ENCODE results near the gene SFTA2.

SFTA2 gene

DNA sequence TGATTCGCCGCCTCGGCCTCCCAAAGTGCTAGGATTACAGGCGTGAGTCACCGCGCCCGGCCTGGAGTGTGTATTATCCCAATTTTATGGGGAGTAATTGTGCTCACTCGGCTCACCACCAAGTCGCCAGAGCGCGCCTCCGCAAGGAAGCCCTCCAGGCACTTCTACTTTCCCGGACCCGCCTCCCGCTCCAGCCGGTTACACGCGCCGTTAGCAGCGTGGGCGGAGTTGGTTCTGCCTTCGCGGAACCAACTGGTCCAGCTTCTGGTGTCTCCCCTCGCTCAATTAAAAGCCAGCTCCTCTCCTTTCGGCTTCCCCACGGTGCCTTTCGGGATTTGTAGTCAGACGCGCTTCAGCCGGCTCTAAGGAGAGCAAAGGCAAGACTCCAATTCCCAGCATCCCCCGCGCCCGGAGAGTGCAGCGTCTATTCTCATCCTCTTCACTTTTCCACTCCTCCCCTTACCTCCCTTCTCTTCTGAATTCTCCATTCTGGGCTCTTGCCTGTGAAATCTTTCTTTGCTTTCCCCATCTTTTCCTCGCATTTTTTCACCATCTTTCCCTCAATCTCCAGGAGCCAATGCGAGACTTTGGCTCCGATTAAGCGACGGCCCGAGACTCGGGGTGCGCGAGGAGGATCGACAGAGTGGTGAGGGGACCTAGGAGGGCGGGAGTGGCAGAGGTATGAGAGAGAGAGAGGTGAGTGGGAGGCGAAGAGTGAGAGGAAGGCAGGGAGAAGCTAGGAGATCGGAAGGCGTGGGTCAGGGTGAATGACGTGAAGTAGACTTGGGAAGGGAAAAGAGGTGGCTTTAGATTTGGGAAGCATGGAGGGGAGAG lies 24.0 kb downstream of the SFTA2 start, which contains the start of gene GTF2H4 (continued):
- TF ChIP-seq ZNF132 (tag by site-specific recombination; IDR thresholded peaks at IDR 0.05; ENCODE audit: borderline replicate concordance) (no peak), ZNF112 (tag by site-specific recombination; IDR thresholded peaks at IDR 0.05) (no peak), ZNF138 (tag by site-specific recombination; IDR thresholded peaks at IDR 0.05; ENCODE audit: borderline replicate concordance) (no peak), HOXC10 (CRISPR knock-in tag; IDR thresholded peaks at IDR 0.05) (no peak), ZFP3 (tag by site-specific recombination; IDR thresholded peaks at IDR 0.05; ENCODE audit: low read depth) (0 out of 2 replicates have a peak, but pooled peaks have one; percentile 53), MYNN (tag by site-specific recombination; IDR thresholded peaks at IDR 0.05; ENCODE audit: borderline replicate concordance) (peak; percentile 95), ZBTB1 (tag by site-specific recombination; IDR thresholded peaks at IDR 0.05) (no peak), ZNF202 (tag by site-specific recombination; IDR thresholded peaks at IDR 0.05; ENCODE audit: borderline replicate concordance) (no peak), ZNF777 (tag by site-specific recombination; IDR thresholded peaks at IDR 0.05; ENCODE audit: borderline replicate concordance) (no peak), ZSCAN30 (tag by site-specific recombination; IDR thresholded peaks at IDR 0.05) (peak; percentile 96), ZNF37A (tag by site-specific recombination; IDR thresholded peaks at IDR 0.05) (no peak), ZNF610 (tag by site-specific recombination; IDR thresholded peaks at IDR 0.05; ENCODE audit: borderline replicate concordance) (peak; percentile 88), SP3 (tag by site-specific recombination; IDR thresholded peaks at IDR 0.05) (peak; percentile 97), ZNF785 (tag by site-specific recombination; IDR thresholded peaks at IDR 0.05) (peak; percentile 98; the same call in 1 of the 2 replicates), ZNF629 (tag by site-specific recombination; IDR thresholded peaks at IDR 0.05) (peak; percentile 88), ZIC2 (tag by site-specific recombination; IDR thresholded peaks at IDR 0.05) (peak; percentile 47), BCL11B (tag by site-specific recombination; IDR thresholded peaks at IDR 0.05; ENCODE audit: low read depth) (peak; percentile 84; the same call in 1 of the 2 replicates), ZNF626 (tag by site-specific recombination; IDR thresholded peaks at IDR 0.05) (no peak), ZNF16 (tag by site-specific recombination; IDR thresholded peaks at IDR 0.05; ENCODE audit: low read depth) (peak; percentile 93), OVOL3 (tag by site-specific recombination; IDR thresholded peaks at IDR 0.05) (peak; percentile 90)
- TF ChIP-seq, protein P1, sequence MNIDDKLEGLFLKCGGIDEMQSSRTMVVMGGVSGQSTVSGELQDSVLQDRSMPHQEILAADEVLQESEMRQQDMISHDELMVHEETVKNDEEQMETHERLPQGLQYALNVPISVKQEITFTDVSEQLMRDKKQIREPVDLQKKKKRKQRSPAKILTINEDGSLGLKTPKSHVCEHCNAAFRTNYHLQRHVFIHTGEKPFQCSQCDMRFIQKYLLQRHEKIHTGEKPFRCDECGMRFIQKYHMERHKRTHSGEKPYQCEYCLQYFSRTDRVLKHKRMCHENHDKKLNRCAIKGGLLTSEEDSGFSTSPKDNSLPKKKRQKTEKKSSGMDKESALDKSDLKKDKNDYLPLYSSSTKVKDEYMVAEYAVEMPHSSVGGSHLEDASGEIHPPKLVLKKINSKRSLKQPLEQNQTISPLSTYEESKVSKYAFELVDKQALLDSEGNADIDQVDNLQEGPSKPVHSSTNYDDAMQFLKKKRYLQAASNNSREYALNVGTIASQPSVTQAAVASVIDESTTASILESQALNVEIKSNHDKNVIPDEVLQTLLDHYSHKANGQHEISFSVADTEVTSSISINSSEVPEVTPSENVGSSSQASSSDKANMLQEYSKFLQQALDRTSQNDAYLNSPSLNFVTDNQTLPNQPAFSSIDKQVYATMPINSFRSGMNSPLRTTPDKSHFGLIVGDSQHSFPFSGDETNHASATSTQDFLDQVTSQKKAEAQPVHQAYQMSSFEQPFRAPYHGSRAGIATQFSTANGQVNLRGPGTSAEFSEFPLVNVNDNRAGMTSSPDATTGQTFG (tag by site-specific recombination; IDR thresholded peaks at IDR 0.05; ENCODE audit: borderline replicate concordance) = peak; percentile 86; the same call in 1 of the 2 replicates
- TF ChIP-seq, protein P2, sequence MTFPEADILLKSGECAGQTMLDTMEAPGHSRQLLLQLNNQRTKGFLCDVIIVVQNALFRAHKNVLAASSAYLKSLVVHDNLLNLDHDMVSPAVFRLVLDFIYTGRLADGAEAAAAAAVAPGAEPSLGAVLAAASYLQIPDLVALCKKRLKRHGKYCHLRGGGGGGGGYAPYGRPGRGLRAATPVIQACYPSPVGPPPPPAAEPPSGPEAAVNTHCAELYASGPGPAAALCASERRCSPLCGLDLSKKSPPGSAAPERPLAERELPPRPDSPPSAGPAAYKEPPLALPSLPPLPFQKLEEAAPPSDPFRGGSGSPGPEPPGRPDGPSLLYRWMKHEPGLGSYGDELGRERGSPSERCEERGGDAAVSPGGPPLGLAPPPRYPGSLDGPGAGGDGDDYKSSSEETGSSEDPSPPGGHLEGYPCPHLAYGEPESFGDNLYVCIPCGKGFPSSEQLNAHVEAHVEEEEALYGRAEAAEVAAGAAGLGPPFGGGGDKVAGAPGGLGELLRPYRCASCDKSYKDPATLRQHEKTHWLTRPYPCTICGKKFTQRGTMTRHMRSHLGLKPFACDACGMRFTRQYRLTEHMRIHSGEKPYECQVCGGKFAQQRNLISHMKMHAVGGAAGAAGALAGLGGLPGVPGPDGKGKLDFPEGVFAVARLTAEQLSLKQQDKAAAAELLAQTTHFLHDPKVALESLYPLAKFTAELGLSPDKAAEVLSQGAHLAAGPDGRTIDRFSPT (tag by site-specific recombination; IDR thresholded peaks at IDR 0.05) = peak; percentile 97
- TF ChIP-seq, protein P3, sequence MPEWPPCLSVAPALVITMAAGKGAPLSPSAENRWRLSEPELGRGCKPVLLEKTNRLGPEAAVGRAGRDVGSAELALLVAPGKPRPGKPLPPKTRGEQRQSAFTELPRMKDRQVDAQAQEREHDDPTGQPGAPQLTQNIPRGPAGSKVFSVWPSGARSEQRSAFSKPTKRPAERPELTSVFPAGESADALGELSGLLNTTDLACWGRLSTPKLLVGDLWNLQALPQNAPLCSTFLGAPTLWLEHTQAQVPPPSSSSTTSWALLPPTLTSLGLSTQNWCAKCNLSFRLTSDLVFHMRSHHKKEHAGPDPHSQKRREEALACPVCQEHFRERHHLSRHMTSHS (tag by site-specific recombination; IDR thresholded peaks at IDR 0.05) = no peak; the same call in none of the 2 replicates
- TF ChIP-seq, protein P4, sequence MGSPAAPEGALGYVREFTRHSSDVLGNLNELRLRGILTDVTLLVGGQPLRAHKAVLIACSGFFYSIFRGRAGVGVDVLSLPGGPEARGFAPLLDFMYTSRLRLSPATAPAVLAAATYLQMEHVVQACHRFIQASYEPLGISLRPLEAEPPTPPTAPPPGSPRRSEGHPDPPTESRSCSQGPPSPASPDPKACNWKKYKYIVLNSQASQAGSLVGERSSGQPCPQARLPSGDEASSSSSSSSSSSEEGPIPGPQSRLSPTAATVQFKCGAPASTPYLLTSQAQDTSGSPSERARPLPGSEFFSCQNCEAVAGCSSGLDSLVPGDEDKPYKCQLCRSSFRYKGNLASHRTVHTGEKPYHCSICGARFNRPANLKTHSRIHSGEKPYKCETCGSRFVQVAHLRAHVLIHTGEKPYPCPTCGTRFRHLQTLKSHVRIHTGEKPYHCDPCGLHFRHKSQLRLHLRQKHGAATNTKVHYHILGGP (tag by site-specific recombination; IDR thresholded peaks at IDR 0.05) = peak; percentile 21; the same call in 1 of the 2 replicates
- TF ChIP-seq, protein P5, sequence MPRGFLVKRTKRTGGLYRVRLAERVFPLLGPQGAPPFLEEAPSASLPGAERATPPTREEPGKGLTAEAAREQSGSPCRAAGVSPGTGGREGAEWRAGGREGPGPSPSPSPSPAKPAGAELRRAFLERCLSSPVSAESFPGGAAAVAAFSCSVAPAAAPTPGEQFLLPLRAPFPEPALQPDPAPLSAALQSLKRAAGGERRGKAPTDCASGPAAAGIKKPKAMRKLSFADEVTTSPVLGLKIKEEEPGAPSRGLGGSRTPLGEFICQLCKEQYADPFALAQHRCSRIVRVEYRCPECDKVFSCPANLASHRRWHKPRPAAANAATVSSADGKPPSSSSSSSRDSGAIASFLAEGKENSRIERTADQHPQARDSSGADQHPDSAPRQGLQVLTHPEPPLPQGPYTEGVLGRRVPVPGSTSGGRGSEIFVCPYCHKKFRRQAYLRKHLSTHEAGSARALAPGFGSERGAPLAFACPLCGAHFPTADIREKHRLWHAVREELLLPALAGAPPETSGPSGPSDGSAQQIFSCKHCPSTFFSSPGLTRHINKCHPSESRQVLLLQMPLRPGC (tag by site-specific recombination; IDR thresholded peaks at IDR 0.05) = peak; percentile 88; the same call in 1 of the 2 replicates
- TF ChIP-seq, protein P6, sequence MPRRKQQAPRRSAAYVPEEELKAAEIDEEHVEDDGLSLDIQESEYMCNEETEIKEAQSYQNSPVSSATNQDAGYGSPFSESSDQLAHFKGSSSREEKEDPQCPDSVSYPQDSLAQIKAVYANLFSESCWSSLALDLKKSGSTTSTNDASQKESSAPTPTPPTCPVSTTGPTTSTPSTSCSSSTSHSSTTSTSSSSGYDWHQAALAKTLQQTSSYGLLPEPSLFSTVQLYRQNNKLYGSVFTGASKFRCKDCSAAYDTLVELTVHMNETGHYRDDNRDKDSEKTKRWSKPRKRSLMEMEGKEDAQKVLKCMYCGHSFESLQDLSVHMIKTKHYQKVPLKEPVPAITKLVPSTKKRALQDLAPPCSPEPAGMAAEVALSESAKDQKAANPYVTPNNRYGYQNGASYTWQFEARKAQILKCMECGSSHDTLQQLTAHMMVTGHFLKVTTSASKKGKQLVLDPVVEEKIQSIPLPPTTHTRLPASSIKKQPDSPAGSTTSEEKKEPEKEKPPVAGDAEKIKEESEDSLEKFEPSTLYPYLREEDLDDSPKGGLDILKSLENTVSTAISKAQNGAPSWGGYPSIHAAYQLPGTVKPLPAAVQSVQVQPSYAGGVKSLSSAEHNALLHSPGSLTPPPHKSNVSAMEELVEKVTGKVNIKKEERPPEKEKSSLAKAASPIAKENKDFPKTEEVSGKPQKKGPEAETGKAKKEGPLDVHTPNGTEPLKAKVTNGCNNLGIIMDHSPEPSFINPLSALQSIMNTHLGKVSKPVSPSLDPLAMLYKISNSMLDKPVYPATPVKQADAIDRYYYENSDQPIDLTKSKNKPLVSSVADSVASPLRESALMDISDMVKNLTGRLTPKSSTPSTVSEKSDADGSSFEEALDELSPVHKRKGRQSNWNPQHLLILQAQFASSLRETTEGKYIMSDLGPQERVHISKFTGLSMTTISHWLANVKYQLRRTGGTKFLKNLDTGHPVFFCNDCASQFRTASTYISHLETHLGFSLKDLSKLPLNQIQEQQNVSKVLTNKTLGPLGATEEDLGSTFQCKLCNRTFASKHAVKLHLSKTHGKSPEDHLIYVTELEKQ (tag by site-specific recombination; IDR thresholded peaks at IDR 0.05; ENCODE audit: borderline replicate concordance) = 0 out of 2 replicates have a peak, but pooled peaks have one; percentile 50

Measured in HEK293 (cell line).